Cardiac muscle cell (in vitro differentiated cells and primary cell): ENCODE data around the gene NELFE. TPM values are rescaled to one million over a fixed set of nuclear protein-coding genes. Genes with fewer than 3 reads are reported as not detected.
"Not testable (repeated sequence)": the region's sequence is repeated elsewhere in the genome, so short reads cannot be mapped to it uniquely, and the experiment has no call there.

Experiments
- DNase-seq, 2 donors: peaks; one replicate each; pipeline versions ENCODE4 v3.0.0 to v3.0.0-alpha.2; 2010 to 2017; ENCODE audit warnings: low read depth in 1 of 2, low spot score in 1 of 2
- H3K27ac ChIP-seq: fragments of 200-600 bp; sonication (generic); 2 replicates; pipeline ENCODE4 v1.5.1; 2016
- H3K27me3 ChIP-seq: fragments of 200-600 bp; sonication (generic); 2 replicates; pipeline ENCODE4 v1.6.0; 2016; ENCODE audit warnings: control low read depth
- H3K36me3 ChIP-seq: fragments of 200-600 bp; sonication (generic); 2 replicates; pipeline ENCODE4 v1.5.1; 2016; ENCODE audit warnings: control low read depth
- H3K4me1 ChIP-seq: fragments of 200-600 bp; sonication (generic); 2 replicates; pipeline ENCODE4 v1.8.1; 2017; ENCODE audit warnings: low read depth, mild to moderate bottlenecking, mixed run types
- H3K4me3 ChIP-seq: fragments of 200-600 bp; sonication (generic); 2 replicates; pipeline ENCODE4 v1.5.1; 2016; ENCODE audit warnings: mild to moderate bottlenecking
- H3K9me3 ChIP-seq: fragments of 200-600 bp; sonication (generic); 2 replicates; pipeline ENCODE4 v1.5.1; 2017; ENCODE audit warnings: low read depth, mild to moderate bottlenecking, control low read depth
- polyA plus RNA-seq: library from polyadenylated mRNA; unstranded; fragments of >200 nt; fragmentation: Nextera tagmentation; extraction: Ambion mirVana; gene quantifications from 2 replicates; pipeline ENCODE4 v1.2.1, GENCODE V29; 2016
- total RNA-seq: library from RNA; depleted of rRNA; stranded (reverse); fragments of >200 nt; gene quantifications from 2 replicates; pipeline ENCODE4 v1.2.3, GENCODE V29; 2016
- TF ChIP-seq, protein P1 (sequence below): IDR thresholded peaks from 2 replicates; pipeline ENCODE4 v1.5.1; 2012; ENCODE audit warnings: low read depth, mild to moderate bottlenecking, low read length

The NELFE gene
- 165 and 186 TPM in 2 replicates for total RNA-seq
- 146 and 201 TPM in 2 replicates for polyA plus RNA-seq

GRCh38 chr6:31958741-31959739 lies at the start of gene NELFE, which contains the start of gene SKIC2:
TSS of gene NELFE (minus strand) at chr6:31958971. CDS start at chr6:31958446, 525 bp downstream.
TSS of gene SKIC2 (plus strand) at chr6:31959175. CDS start at chr6:31959193, 18 bp downstream.
- H3K4me3 ChIP-seq: peak within 1 kb of the TSS; percentile 67
- H3K9me3 ChIP-seq: no peaks in the 10 kb centered on the region
- H3K27ac ChIP-seq: peak within 1 kb of the TSS; percentile 76
- peak; percentile 99 for DNase-seq
- no peaks in the 10 kb centered on the region for H3K27me3 ChIP-seq
- peaks cover 16% of the 10 kb centered on the region for H3K36me3 ChIP-seq
- TF ChIP-seq, protein P1, sequence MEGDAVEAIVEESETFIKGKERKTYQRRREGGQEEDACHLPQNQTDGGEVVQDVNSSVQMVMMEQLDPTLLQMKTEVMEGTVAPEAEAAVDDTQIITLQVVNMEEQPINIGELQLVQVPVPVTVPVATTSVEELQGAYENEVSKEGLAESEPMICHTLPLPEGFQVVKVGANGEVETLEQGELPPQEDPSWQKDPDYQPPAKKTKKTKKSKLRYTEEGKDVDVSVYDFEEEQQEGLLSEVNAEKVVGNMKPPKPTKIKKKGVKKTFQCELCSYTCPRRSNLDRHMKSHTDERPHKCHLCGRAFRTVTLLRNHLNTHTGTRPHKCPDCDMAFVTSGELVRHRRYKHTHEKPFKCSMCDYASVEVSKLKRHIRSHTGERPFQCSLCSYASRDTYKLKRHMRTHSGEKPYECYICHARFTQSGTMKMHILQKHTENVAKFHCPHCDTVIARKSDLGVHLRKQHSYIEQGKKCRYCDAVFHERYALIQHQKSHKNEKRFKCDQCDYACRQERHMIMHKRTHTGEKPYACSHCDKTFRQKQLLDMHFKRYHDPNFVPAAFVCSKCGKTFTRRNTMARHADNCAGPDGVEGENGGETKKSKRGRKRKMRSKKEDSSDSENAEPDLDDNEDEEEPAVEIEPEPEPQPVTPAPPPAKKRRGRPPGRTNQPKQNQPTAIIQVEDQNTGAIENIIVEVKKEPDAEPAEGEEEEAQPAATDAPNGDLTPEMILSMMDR: no peak
- peaks cover 11% of the 10 kb centered on the region for H3K4me1 ChIP-seq

DNA sequence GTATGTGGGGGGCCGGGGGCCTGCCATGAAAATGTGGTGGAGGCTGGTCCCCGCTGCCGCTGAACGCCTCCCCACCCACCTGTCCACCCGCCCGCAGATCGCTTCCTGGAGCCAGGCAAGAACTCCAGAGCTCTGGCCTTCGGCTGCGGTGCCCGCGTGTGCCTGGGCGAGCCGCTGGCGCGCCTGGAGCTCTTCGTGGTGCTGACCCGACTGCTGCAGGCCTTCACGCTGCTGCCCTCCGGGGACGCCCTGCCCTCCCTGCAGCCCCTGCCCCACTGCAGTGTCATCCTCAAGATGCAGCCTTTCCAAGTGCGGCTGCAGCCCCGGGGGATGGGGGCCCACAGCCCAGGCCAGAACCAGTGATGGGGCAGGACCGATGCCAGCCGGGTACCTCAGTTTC lies 49.3 kb upstream of the NELFE start:
- H3K27me3 ChIP-seq, H3K4me1 ChIP-seq, DNase-seq, H3K4me3 ChIP-seq, H3K9me3 ChIP-seq, H3K36me3 ChIP-seq, H3K27ac ChIP-seq: not testable (repeated sequence)

DNA sequence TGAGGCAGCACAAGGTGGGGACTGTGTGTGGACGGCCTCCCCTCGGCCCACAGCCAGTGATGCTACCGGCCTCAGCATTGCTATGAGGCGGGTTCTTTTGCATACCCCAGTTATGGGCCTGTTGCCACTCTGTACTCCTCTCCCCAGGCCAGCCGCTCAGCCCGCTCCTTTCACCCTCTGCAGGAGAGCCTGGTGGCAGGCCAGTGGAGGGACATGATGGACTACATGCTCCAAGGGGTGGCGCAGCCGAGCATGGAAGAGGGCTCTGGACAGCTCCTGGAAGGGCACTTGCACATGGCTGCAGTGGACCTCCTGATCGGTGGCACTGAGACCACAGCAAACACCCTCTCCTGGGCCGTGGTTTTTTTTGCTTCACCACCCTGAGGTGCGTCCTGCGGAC lies 48.3 kb upstream of the NELFE start:
- H3K27me3 ChIP-seq, H3K36me3 ChIP-seq, DNase-seq, H3K9me3 ChIP-seq, H3K27ac ChIP-seq, H3K4me3 ChIP-seq, H3K4me1 ChIP-seq: not testable (repeated sequence)

DNA sequence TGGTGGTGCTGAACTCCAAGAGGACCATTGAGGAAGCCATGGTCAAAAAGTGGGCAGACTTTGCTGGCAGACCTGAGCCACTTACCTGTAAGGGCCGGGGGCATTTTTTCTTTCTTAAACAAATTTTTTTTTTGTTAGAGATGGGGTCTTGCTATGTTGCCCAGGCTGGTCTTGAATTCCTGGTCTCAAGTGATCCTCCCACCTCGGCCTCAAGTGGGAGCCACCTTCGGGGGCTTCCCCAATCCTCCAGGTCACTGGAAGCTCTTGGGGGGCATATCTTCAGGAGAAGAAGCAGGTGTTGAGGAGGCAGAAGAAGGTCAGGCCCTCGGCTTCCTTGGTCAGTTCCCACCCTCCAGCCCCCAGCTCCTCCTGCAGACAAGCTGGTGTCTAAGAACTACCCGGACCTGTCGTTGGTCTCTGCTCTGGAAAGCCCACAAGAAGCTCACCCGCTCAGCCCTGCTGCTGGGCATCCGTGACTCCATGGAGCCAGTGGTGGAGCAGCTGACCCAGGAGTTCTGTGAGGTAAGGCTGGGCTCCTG lies 47.3 kb upstream of the NELFE start:
- H3K9me3 ChIP-seq, H3K4me1 ChIP-seq, H3K4me3 ChIP-seq, H3K27ac ChIP-seq, DNase-seq, H3K27me3 ChIP-seq, H3K36me3 ChIP-seq: not testable (repeated sequence)

DNA sequence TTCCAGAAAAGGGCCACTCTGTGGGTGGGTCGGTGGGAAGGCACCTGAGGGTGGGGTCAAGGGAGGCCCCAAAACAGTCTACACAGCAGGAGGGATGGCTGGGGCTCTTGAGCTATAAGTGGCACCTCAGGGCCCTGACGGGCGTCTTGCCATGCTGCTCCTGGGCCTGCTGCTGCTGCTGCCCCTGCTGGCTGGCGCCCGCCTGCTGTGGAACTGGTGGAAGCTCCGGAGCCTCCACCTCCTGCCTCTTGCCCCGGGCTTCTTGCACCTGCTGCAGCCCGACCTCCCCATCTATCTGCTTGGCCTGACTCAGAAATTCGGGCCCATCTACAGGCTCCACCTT lies 46.7 kb upstream of the NELFE start:
- not testable (repeated sequence) for H3K4me1 ChIP-seq, H3K9me3 ChIP-seq, H3K27me3 ChIP-seq, DNase-seq, H3K27ac ChIP-seq, H3K4me3 ChIP-seq, H3K36me3 ChIP-seq

DNA sequence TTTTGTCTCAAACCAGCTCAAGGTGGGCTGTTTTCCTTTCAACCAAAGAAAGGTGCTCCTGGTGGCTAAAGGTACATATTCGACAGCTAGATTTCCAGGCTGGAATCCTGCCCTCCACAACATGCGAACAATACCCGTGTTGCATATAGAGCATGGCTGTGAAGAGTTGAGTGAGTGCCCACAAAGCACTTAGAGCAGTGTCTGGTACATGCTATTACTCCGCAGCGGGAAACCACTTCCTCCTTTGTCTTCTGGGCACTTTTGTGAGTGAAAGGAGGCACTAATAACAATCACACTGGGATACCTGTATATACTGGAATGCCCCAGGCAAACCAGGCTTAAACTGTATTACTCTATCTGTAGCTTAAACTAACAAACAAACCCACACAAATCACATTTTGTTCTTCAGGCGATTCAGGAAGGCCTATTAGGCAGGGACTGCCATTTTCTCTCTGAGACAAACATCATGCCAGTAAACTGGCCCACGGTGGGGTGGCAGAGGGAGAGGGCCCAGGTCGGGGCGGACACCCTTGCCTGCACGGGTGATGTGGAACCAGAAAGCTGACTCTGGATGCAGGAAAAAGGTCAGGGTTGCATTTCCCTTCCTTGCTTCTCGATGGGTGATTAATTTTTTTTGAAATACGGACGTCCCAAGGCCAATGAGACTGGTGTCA lies 46.2 kb upstream of the NELFE start:
- not testable (repeated sequence) for H3K4me3 ChIP-seq, DNase-seq, H3K4me1 ChIP-seq, H3K36me3 ChIP-seq, H3K27me3 ChIP-seq, H3K9me3 ChIP-seq, H3K27ac ChIP-seq

DNA sequence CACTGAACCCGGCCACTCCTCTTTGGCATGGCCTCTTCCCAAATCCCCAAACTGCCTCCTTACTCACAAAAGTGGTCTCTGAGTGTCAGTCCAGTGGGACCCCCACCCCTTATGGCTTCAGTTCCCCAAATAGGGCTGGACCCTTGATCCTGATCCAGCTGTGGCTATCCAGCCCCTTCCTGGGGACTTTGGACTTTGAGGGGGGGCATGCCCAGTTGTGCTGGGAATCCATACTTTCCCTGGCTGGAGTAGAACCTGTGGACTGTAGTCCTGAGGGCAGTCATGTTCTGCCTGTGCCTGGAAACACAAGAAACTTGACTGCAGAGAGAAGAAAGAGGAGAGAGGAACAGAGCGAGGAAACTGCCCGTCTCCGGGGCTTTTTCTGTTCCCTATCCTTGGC lies 45.6 kb upstream of the NELFE start:
- not testable (repeated sequence) for H3K4me1 ChIP-seq, H3K27me3 ChIP-seq, H3K36me3 ChIP-seq, H3K4me3 ChIP-seq, H3K9me3 ChIP-seq, DNase-seq, H3K27ac ChIP-seq

DNA sequence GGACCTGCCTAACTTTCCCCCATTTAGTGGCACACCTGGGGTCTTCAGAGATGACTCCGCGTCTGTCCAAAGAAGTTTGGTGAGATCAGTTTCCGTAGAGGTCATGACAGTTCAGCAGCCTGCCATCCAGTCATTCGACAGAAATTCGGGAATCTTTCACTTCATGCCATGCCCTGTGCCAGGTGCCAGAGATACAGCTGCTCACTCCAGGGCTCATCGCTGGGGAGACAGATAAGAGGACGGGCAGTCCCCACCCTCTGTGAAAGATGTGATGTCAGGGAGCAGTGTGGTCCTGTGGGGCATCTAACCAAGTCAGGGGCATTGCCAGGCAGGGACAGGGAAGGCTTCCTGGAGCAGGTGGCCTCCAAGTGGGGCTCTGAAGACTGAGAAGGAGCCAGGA lies 44.5 kb upstream of the NELFE start:
- not testable (repeated sequence) for H3K27ac ChIP-seq, DNase-seq, H3K36me3 ChIP-seq, H3K4me3 ChIP-seq, H3K9me3 ChIP-seq, H3K27me3 ChIP-seq, H3K4me1 ChIP-seq

- DNase-seq, H3K4me3 ChIP-seq, H3K9me3 ChIP-seq, H3K27me3 ChIP-seq, H3K36me3 ChIP-seq, H3K27ac ChIP-seq, H3K4me1 ChIP-seq: not testable (repeated sequence)
Measured at GRCh38 chr6:32002546-32003268, 43.9 kb upstream of the NELFE start.

- H3K4me3 ChIP-seq, H3K4me1 ChIP-seq, H3K27ac ChIP-seq, H3K36me3 ChIP-seq, H3K27me3 ChIP-seq, DNase-seq, H3K9me3 ChIP-seq: not testable (repeated sequence)
Measured at GRCh38 chr6:31996385-31996784, 37.6 kb upstream of the NELFE start.

DNA sequence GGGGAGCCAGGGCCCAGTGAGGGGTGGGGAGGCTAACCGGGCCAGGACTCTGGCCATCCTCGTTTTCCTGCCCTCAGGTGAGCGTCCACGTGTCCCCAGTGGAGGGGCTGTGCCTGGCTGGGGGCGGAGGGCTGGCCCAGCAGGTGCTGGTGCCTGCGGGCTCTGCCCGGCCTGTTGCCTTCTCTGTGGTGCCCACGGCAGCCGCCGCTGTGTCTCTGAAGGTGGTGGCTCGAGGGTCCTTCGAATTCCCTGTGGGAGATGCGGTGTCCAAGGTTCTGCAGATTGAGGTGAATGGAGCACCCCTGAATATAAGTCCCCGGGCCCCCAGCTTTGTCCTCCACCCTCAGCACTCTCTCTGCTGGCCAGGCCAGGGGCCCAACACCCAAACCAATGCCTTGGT lies 35.6 kb upstream of the NELFE start:
- H3K9me3 ChIP-seq, H3K36me3 ChIP-seq, H3K4me3 ChIP-seq, H3K27ac ChIP-seq, H3K4me1 ChIP-seq, DNase-seq, H3K27me3 ChIP-seq: not testable (repeated sequence)

DNA sequence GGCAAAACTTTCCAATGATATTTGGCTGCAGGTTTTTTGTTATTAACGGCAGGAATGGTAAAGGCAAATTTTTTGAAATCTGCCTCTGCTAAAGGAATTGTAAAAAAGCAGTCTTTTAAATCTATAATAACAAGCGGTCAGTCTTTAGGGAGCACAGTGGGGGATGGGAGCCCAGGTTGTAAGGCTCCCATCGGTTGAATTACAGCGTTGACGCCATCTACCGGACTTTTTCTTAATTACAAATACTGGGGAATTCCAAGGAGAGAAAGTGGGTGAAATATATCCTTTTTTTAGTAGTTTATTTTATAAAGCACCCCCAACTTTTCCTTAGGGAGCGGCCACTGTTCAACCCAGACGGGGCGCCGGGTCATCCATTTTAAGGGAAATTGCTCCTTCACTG lies 30.6 kb upstream of the NELFE start:
- not testable (repeated sequence) for DNase-seq, H3K4me1 ChIP-seq, H3K9me3 ChIP-seq, H3K36me3 ChIP-seq, H3K27ac ChIP-seq, H3K4me3 ChIP-seq, H3K27me3 ChIP-seq
